Astrocyte of the spinal cord (primary cell): ENCODE measurements around the gene WWP2.

Experiments used
- DNase-seq: peaks from one replicate; pipeline ENCODE4 v3.0.0; 2011; ENCODE audit warnings: low read depth, low spot score
- H3K4me3 ChIP-seq: 2 replicates; pipeline ENCODE4 v1.5.1; 2011; ENCODE audit warnings: low read depth, mild to moderate bottlenecking, low read length, moderate library complexity
- CTCF ChIP-seq: IDR thresholded peaks from 2 replicates; pipeline ENCODE4 v1.5.1; 2012; ENCODE audit warnings: low read depth, mild to moderate bottlenecking, low read length, inconsistent platforms
- in situ Hi-C: cut with HindIII; loops from 2 replicates; pipeline ENCODE4 v1.10.0; 2017; ENCODE audit warnings: low sequenced_read_pairs

WWP2 gene

GRCh38 chr16:69761983-69762813 lies at the start of gene WWP2:
WWP2 (plus strand) TSS chr16:69762332; CDS start chr16:69787011, 24,679 bp downstream.
- H3K4me3 ChIP-seq = peak within 1 kb of the TSS; percentile 94
- no peak for TF ChIP-seq CTCF
- in situ Hi-C loops = no loop called here
- peak; percentile 68 for DNase-seq

- no peak for DNase-seq
- in situ Hi-C loops = no loop called here
- no peak overlapping the region for H3K4me3 ChIP-seq
- TF ChIP-seq CTCF = no peak
These were observed 49.1 kb upstream of the WWP2 start for GRCh38 chr16:69712914-69713581.

- H3K4me3 ChIP-seq = no peak overlapping the region
- in situ Hi-C loops = no loop called here
- DNase-seq = no peak
- TF ChIP-seq CTCF = no peak
These were observed 45.1 kb upstream of the WWP2 start for GRCh38 chr16:69717066-69717465.

GRCh38 chr16:69718111-69718764 lies 43.9 kb upstream of the WWP2 start:
- DNase-seq = no peak
- in situ Hi-C loops = no loop called here
- H3K4me3 ChIP-seq = no peak overlapping the region
- TF ChIP-seq CTCF = no peak

GRCh38 chr16:69720822-69721430 lies 41.2 kb upstream of the WWP2 start:
- H3K4me3 ChIP-seq = no peak overlapping the region
- in situ Hi-C loops = no loop called here
- DNase-seq = no peak
- no peak for TF ChIP-seq CTCF

GRCh38 chr16:69721441-69721957 lies 40.6 kb upstream of the WWP2 start:
- in situ Hi-C loops = no loop called here
- DNase-seq = no peak
- no peak for TF ChIP-seq CTCF

More at GRCh38 chr16:69721441-69721957, 40.6 kb upstream of the WWP2 start:
- no peak overlapping the region for H3K4me3 ChIP-seq
